ENCODE measurements around the gene SF3B1.
"Not testable (repeated sequence)": the region's sequence is repeated elsewhere in the genome, so short reads cannot be mapped to it uniquely, and the experiment has no call there.

Gene SF3B1

GRCh38 chr2:197345846-197346370 is 88.9 kb downstream of the SF3B1 start:
- DNase-seq (ENCODE audit: low read depth in 2 of 2, low spot score in 1 of 2) = no peak

- DNase-seq (ENCODE audit: low read depth in 2 of 2, low spot score in 1 of 2) = not testable (repeated sequence)
Measured at GRCh38 chr2:197343968-197344367, 90.9 kb downstream of the SF3B1 start.

- DNase-seq (ENCODE audit: low read depth in 2 of 2, low spot score in 1 of 2) = no peak
Measured at GRCh38 chr2:197340591-197340990, 94.2 kb downstream of the SF3B1 start.

Measured in stimulated activated CD8-positive, alpha-beta memory T cell treated with anti-CD3 and anti-CD28 coated beads, Interleukin-4, amount 100 ng/mL, for 1 hour (primary cell).